ENCODE measurements around the gene RXFP1.

RXFP1 gene

DNA sequence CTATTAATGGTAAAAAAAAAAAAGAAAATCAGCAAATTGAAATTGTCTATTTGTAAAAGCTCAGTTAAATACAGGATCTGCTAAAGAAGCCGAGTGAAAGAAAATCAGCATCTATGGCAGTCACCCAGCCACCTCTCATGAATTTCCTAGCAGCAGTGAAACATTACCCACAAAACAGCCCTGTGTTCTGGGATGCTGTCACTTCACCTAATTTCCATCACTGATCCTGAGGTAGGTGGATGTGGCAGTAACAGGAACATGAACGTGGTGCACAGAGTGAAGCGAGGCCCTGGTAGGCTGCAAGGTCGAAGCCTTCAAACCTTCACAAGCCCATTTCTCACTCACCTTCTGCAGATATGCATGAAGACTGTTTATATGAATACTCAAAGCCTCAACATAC is 65.2 kb downstream of the RXFP1 start:
- DNase-seq (ENCODE audit: low read depth) = no peak
- TF ChIP-seq, protein P1, sequence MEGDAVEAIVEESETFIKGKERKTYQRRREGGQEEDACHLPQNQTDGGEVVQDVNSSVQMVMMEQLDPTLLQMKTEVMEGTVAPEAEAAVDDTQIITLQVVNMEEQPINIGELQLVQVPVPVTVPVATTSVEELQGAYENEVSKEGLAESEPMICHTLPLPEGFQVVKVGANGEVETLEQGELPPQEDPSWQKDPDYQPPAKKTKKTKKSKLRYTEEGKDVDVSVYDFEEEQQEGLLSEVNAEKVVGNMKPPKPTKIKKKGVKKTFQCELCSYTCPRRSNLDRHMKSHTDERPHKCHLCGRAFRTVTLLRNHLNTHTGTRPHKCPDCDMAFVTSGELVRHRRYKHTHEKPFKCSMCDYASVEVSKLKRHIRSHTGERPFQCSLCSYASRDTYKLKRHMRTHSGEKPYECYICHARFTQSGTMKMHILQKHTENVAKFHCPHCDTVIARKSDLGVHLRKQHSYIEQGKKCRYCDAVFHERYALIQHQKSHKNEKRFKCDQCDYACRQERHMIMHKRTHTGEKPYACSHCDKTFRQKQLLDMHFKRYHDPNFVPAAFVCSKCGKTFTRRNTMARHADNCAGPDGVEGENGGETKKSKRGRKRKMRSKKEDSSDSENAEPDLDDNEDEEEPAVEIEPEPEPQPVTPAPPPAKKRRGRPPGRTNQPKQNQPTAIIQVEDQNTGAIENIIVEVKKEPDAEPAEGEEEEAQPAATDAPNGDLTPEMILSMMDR (IDR thresholded peaks at IDR 0.05; ENCODE audit: control insufficient read depth, insufficient read depth, low read depth, low read length, missing control alignments) = no peak
- no peak overlapping the region for H3K4me3 ChIP-seq (ENCODE audit: control insufficient read depth, low read depth, low read length)

DNA sequence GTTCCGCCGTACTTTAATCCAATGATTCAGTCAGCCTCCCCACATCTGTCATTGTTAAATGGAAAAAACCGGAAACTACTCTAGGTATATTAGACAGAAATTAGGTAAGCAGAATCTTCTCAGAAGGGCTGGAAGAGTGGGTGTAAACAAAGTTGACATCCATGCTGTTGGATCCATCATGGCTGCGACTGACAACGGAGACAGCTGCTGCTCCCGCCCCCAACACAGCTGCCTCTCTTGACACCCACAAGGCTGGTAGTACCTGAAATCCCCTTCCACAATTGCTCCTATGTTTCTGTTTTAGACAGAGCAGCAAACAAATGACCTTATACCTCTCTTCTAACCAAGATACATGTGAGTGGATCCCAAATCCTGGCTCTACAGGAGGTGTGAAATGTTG is 66.6 kb downstream of the RXFP1 start:
- no peak for DNase-seq (ENCODE audit: low read depth)
- TF ChIP-seq, protein P1 (IDR thresholded peaks at IDR 0.05; ENCODE audit: control insufficient read depth, insufficient read depth, low read depth, low read length, missing control alignments) = no peak
- H3K4me3 ChIP-seq (ENCODE audit: control insufficient read depth, low read depth, low read length) = no peak overlapping the region

DNA sequence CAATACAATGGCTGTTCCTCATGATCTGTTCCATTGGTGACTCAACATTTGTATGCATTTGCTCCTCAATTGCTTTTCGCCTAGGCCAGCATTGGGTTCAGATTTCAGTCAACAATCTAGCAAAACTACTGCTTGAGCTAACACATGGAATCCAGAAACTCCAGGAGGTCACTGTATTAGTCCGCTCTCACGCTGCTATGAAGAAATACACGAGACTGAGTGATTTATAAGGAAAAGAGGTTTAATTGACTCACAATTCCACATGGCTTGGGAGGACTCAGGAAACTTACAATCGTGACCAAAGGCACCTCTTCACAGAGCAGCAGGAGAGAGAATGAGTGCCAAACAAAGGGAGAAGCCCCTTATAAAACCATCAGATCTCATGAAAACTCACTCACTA is 67.1 kb downstream of the RXFP1 start:
- TF ChIP-seq, protein P1 (IDR thresholded peaks at IDR 0.05; ENCODE audit: control insufficient read depth, insufficient read depth, low read depth, low read length, missing control alignments) = no peak
- no peak for DNase-seq (ENCODE audit: low read depth)
- no peak overlapping the region for H3K4me3 ChIP-seq (ENCODE audit: control insufficient read depth, low read depth, low read length)

DNA sequence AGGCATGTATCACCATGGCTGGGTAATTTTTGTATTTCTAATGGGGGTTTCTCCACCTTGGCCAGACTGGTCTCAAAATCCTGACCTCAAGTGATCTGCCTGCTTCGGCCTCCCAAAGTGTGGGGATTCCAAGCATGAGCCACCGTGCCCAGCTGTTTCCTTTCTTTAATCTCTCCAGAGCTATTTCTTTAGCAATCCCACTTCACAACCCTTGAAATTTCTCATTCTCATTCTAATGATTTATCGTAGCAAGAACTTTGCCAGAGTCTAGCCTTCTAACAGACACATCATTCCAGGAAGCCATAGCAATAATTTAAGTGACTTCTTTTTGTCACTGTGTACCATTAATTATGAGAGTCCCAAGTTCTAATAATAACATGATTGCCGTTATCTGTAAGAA is 68.6 kb downstream of the RXFP1 start:
- no peak overlapping the region for H3K4me3 ChIP-seq (ENCODE audit: control insufficient read depth, low read depth, low read length)
- no peak for DNase-seq (ENCODE audit: low read depth)
- TF ChIP-seq, protein P1 (IDR thresholded peaks at IDR 0.05; ENCODE audit: control insufficient read depth, insufficient read depth, low read depth, low read length, missing control alignments) = no peak

DNA sequence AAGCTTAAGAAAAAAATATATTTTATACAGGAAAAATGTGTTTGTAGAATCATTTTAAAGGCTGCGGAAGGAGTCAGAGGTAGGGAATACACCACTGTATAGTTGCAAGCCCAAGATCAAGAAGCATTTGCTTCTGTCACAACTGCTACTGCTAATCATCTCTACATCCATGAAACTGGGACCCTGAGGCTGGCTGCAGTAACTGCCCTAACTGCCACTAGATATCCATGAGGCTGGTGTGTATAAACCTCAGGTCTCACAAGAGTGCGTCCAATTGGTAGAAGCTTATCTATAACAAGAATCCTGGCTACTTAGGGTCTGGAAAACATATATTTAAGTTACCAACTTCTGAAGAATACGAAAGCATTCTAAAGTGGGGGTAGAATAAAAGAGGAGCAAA is 69.1 kb downstream of the RXFP1 start:
- TF ChIP-seq, protein P1 (IDR thresholded peaks at IDR 0.05; ENCODE audit: control insufficient read depth, insufficient read depth, low read depth, low read length, missing control alignments) = no peak
- DNase-seq (ENCODE audit: low read depth) = no peak
- H3K4me3 ChIP-seq (ENCODE audit: control insufficient read depth, low read depth, low read length) = no peak overlapping the region

DNA sequence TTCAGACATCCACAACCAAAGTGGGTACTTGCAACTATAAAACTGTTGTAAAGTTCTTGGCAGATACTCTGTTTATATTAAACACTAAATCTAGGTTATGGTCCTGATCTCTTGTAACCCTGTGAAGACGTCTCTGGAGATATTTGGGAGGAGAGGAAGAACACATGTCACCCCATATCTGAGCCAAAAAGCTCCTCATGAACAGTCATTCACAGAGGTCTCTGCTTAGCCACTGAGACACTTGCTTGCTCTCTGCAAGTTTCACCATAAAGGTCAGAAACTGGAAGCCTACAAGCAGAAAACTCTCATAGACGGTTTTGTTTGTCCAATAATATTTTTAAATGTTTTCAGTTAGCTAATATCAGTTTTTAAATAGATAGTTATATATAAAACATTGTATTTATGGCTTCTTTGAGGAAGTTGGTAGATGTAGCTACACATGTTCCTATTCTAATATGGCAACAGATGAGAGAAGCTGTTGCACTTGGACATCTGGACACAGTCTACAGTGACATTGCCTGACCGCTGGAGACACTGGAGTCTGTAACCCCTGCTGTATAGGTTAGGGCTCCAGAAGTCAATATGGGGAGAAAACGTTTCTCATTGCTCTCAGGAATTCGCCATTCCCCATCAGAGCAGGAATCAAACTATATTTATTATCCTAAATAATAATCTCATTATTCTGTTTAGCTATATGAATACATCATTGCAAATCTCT is 76.4 kb downstream of the RXFP1 start:
- TF ChIP-seq, protein P1 (IDR thresholded peaks at IDR 0.05; ENCODE audit: control insufficient read depth, insufficient read depth, low read depth, low read length, missing control alignments) = no peak
- DNase-seq (ENCODE audit: low read depth) = no peak
- no peak overlapping the region for H3K4me3 ChIP-seq (ENCODE audit: control insufficient read depth, low read depth, low read length)

Data from AG09309 (cell line).